GM12878 (cell line): ENCODE data around the gene PLCB2. TPM values are rescaled to one million over a fixed set of nuclear protein-coding genes. Genes with fewer than 3 reads are reported as not detected.

Experiments
- ATAC-seq: fragments of 200-7000 bp; cut with Tn5 transposase; 3 replicates; pipeline ENCODE4 v1.9.1; 2020; ENCODE audit warnings: mild to moderate bottlenecking, moderate library complexity
- BruUV-seq: library from RNA; stranded (reverse); fragments of 400-500 nt; replicated peaks from 2 replicates; lab custom pipeline; 2021; lab: Mats Ljungman, UMichigan
- CTCF ChIA-PET: fragments of 300-600 bp; sonication (Branson Sonifier 250); formaldehyde crosslinking; extraction: SDS; loops from one replicate; lab custom pipeline; 2021; ENCODE audit warnings: inconsistent platforms; lab: Yijun Ruan, JAX
- POLR2A ChIA-PET: fragments of 350-600 bp; formaldehyde crosslinking; extraction: SDS; loops from one replicate; lab custom pipeline; 2021; ENCODE audit warnings: inconsistent platforms; lab: Charles Lee
- RAD21 ChIA-PET: fragments of 300-600 bp; sonication (Branson Sonifier 250); formaldehyde crosslinking; loops from one replicate; lab custom pipeline; 2023; ENCODE audit warnings: antibody characterized with exemption; ENCODE audit not compliant: unreplicated experiment; lab: Charles Lee
- SMC1A ChIA-PET: fragments of 300-600 bp; sonication (Branson Sonifier 250); formaldehyde crosslinking; loops from one replicate; lab custom pipeline; 2023; ENCODE audit not compliant: unreplicated experiment, uncharacterized antibody; lab: Charles Lee
- DNase-seq: peaks from one replicate; pipeline ENCODE4 v3.0.0-alpha.2; 2011; ENCODE audit warnings: low read depth, low spot score
- FAIRE-seq: peaks from 3 replicates; lab custom pipeline; 2011; peaks lifted over from hg19 to GRCh38; lab: Jason Lieb, UNC
- H2AFZ ChIP-seq: 2 replicates; pipeline ENCODE4 v1.6.0; 2011; ENCODE audit warnings: low read depth, low read length, control low read depth; ENCODE audit not compliant: control insufficient read depth
- H3K27ac ChIP-seq: 2 replicates; pipeline ENCODE4 v1.5.1; 2011; ENCODE audit warnings: control low read depth; ENCODE audit not compliant: control insufficient read depth, insufficient read depth
- H3K27me3 ChIP-seq, 2 experiments: replicated peaks in 1 of 2; 2 replicates each; pipeline versions ENCODE4 v1.6.0 to v1.6.1; 2011; ENCODE audit warnings: low read length in 1 of 2; ENCODE audit not compliant: control insufficient read depth in 2 of 2, insufficient read depth in 2 of 2
- H3K36me3 ChIP-seq, 2 experiments: 2 replicates each; pipeline ENCODE4 v1.5.1; 2011; ENCODE audit warnings: low read length in 1 of 2; ENCODE audit not compliant: control insufficient read depth in 2 of 2, insufficient read depth in 2 of 2
- H3K4me1 ChIP-seq: 2 replicates; pipeline ENCODE4 v1.6.1; 2011; ENCODE audit warnings: mild to moderate bottlenecking, low read length, moderate library complexity, mixed read lengths; ENCODE audit not compliant: control insufficient read depth, insufficient read depth
- H3K4me2 ChIP-seq: 2 replicates; pipeline ENCODE4 v1.6.0; 2011; ENCODE audit warnings: control low read depth; ENCODE audit not compliant: control insufficient read depth, insufficient read depth
- H3K4me3 ChIP-seq: fragments of 200-600 bp; sonication (generic); 2 replicates; pipeline ENCODE4 v1.5.1; 2016
- H3K79me2 ChIP-seq: 2 replicates; pipeline ENCODE4 v1.6.0; 2011; ENCODE audit warnings: low read length; ENCODE audit not compliant: control insufficient read depth, insufficient read depth
- H3K9ac ChIP-seq: 2 replicates; pipeline ENCODE4 v1.8.0; 2011; ENCODE audit warnings: low read length, control low read depth, mixed read lengths; ENCODE audit not compliant: control insufficient read depth, insufficient read depth
- H3K9me3 ChIP-seq: replicated peaks from 3 replicates; pipeline ENCODE4 v1.5.1; 2011; ENCODE audit warnings: mild to moderate bottlenecking, low read length; ENCODE audit not compliant: control insufficient read depth, insufficient read depth
- H4K20me1 ChIP-seq: 2 replicates; pipeline ENCODE4 v1.6.0; 2011; ENCODE audit not compliant: control insufficient read depth, insufficient read depth
- EP300 ChIP-seq, 2 experiments: fragments of 150-350 bp in 1 of 2; IDR thresholded peaks; 2 replicates each; pipeline ENCODE4 v1.6.1; 2011 to 2012; ENCODE audit warnings: low read depth in 2 of 2, low read length in 2 of 2, borderline replicate concordance in 1 of 2, improper control_type of control experiment in 1 of 2, inconsistent platforms in 1 of 2; ENCODE audit not compliant: control insufficient read depth in 1 of 2
- EZH2 ChIP-seq: IDR thresholded peaks from 2 replicates; pipeline ENCODE4 v1.6.1; 2012; ENCODE audit warnings: low read depth, mild to moderate bottlenecking, control low read depth, inconsistent platforms, low read length, borderline replicate concordance; ENCODE audit not compliant: control insufficient read depth
- PAX5 ChIP-seq: IDR thresholded peaks from 2 replicates; pipeline ENCODE4 v1.6.1; 2011; ENCODE audit warnings: low read depth, low read length, borderline replicate concordance
- POLR2AphosphoS5 ChIP-seq: IDR thresholded peaks from 2 replicates; pipeline ENCODE4 v1.6.1; 2011; ENCODE audit warnings: mild to moderate bottlenecking, low read length, inconsistent platforms
- RAD51 ChIP-seq: fragments of 450-650 bp; IDR thresholded peaks from 2 replicates; pipeline ENCODE4 v1.6.1; 2016; ENCODE audit warnings: moderate library complexity, mild to moderate bottlenecking, inconsistent platforms
- SIN3A ChIP-seq: IDR thresholded peaks from 2 replicates; pipeline ENCODE4 v1.6.1; 2012; ENCODE audit warnings: low read depth, low read length, improper control_type of control experiment
- SMC3 ChIP-seq: IDR thresholded peaks from 2 replicates; pipeline ENCODE4 v1.6.1; 2011; ENCODE audit warnings: low read length, improper control_type of control experiment, borderline replicate concordance
- ZBTB40 ChIP-seq: fragments of 450-650 bp; IDR thresholded peaks from 2 replicates; pipeline ENCODE4 v1.6.1; 2016; ENCODE audit warnings: mild to moderate bottlenecking, moderate library complexity, borderline replicate concordance
- WGBS: methylation state at CpG from one replicate; pipeline ENCODE4 v1.1.6; 2016; ENCODE audit warnings: low lambda C conversion rate; ENCODE audit not compliant: insufficient replicate concordance, insufficient coverage; ENCODE audit errors: missing lambda C conversion rate; 5-methylcytosine and 5-hydroxymethylcytosine counted together
- in situ Hi-C: fragments of 300-500 bp; cut with MboI; formaldehyde crosslinking; loops from 9 replicates; pipeline ENCODE4 v1.14.3; 2018; ENCODE audit warnings: mixed read lengths
- intact Hi-C: fragments of 100-400 bp; cut with micrococcal nuclease; formaldehyde crosslinking; loops from one replicate; pipeline ENCODE4 v1.14.2; 2022; ENCODE audit not compliant: unreplicated experiment
- polyA plus RNA-seq, 11 experiments: library from polyadenylated mRNA; depleted of rRNA in 4 of 11; unstranded in 6 of 11; stranded (reverse) in 5 of 11; fragments of >200 nt; fragmentation: Nextera tagmentation in 4 of 11; fragmentation: Illumina TruSeq in 1 of 11; extraction: Ambion mirVana in 4 of 11; extraction: Trizol in 1 of 11; gene quantifications; 1 replicate in 1 of 11; 2 replicates in 10 of 11; pipeline versions ENCODE4 v1.2.1 to v1.2.3, GENCODE V29; 2011 to 2016; ENCODE audit warnings: inconsistent platforms in 2 of 11, missing spikeins in 2 of 11, low read depth in 1 of 11
- total RNA-seq, 4 experiments: library from RNA; depleted of rRNA in 3 of 4; stranded (reverse); fragments of >200 nt in 3 of 4; fragmentation: Illumina TruSeq in 1 of 4; extraction: Trizol in 1 of 4; gene quantifications; 2 replicates each; pipeline versions ENCODE4 v1.2.1 to v1.2.3, GENCODE V29; 2013 to 2021
- TF ChIP-seq, protein P1 (sequence below): fragments of 450-650 bp; conservative IDR thresholded peaks from 2 replicates; pipeline ENCODE4 v1.6.1; 2017; ENCODE audit warnings: mild to moderate bottlenecking, moderate library complexity

The PLCB2 gene
- total and polyA plus RNA-seq, 10 of the 15 experiments (the other 5 are each of a cell fraction or from before 2014, with no cell fraction given), result 1.2 to 39.4 (median 10.7) TPM

DNA sequence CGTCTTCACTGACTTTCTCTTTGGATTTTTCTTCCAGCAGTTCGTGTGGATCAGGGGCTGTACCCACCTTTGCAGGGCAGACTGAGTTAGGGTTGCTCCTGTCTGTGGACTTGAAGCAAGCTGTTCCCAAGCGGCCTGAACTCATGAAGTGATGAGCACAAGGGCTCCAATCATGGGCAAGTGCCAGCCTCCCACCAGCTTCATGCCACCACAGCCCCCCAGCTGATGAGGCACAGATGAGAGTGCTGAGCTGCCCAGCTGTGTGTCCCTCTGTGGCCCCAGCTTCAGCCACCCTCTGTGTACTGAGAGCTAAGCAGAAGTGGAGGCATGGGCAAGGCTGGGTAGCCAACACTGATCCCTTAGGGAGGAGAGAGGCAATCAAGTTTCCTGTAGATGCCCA lies 3.3 kb upstream of the PLCB2 start (continued):
- no peak for TF ChIP-seq SMC3
- TF ChIP-seq, protein P1, sequence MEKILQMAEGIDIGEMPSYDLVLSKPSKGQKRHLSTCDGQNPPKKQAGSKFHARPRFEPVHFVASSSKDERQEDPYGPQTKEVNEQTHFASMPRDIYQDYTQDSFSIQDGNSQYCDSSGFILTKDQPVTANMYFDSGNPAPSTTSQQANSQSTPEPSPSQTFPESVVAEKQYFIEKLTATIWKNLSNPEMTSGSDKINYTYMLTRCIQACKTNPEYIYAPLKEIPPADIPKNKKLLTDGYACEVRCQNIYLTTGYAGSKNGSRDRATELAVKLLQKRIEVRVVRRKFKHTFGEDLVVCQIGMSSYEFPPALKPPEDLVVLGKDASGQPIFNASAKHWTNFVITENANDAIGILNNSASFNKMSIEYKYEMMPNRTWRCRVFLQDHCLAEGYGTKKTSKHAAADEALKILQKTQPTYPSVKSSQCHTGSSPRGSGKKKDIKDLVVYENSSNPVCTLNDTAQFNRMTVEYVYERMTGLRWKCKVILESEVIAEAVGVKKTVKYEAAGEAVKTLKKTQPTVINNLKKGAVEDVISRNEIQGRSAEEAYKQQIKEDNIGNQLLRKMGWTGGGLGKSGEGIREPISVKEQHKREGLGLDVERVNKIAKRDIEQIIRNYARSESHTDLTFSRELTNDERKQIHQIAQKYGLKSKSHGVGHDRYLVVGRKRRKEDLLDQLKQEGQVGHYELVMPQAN, result no peak

- DNase-seq (peak; percentile 17), ATAC-seq (peak; percentile 58), FAIRE-seq (no peak)
- in situ Hi-C loops (loop anchor here (5.0 kb wide), 1 partner anchor 33 kb away; no protein-coding TSS in a partner anchor), intact Hi-C loops (loop anchor here (1.0 kb wide), 1 partner anchor 31 kb away; no protein-coding TSS in a partner anchor)
- ChIA-PET POLR2A (no interaction called here), CTCF (interaction anchor here (0.5 to 17.6 kb wide), 26 partner anchors 10 to 421 kb away, joined by 3 to 336 read pairs (median 4); partner anchors contain the start of genes ANKRD63, CCDC9B, INAFM2 and SRP14), RAD21 (interaction anchor here (1.3 to 6.8 kb wide), 4 partner anchors 27 to 265 kb away, joined by 4 to 87 read pairs (median 12); no protein-coding TSS in a partner anchor), SMC1A (interaction anchor here (0.5 to 10.0 kb wide), 9 partner anchors 10 to 1676 kb away, joined by 3 to 83 read pairs (median 3); no protein-coding TSS in a partner anchor)
- no peak overlapping the region for H3K9ac ChIP-seq
- H3K79me2 ChIP-seq, result no peaks in the 10 kb centered on the region
- H3K4me1 ChIP-seq, result peaks cover 12% of the 10 kb centered on the region
- no peak overlapping the region for H2AFZ ChIP-seq
- no peak overlapping the region for H3K4me3 ChIP-seq
- 22% methylated on average over 4 of the region's 4 CpGs for WGBS
- H3K36me3 ChIP-seq, result no peaks in the 10 kb centered on the region
- peaks cover 0 to 3% of the 10 kb centered on the region in 2 experiments; a peak in 2 of 4 replicates for H3K27me3 ChIP-seq
- H4K20me1 ChIP-seq, result no peaks in the 10 kb centered on the region
- BruUV-seq, result no TSS peak
- no peak overlapping the region for H3K27ac ChIP-seq
- no peaks in the 10 kb centered on the region for H3K9me3 ChIP-seq
- no peak overlapping the region for H3K4me2 ChIP-seq
- no peak for TF ChIP-seq ZBTB40
- no peak for TF ChIP-seq PAX5
- TF ChIP-seq RAD51, result no peak
- no peak for TF ChIP-seq EZH2
- TF ChIP-seq EP300 (IDR thresholded peaks at IDR 0.05; ENCODE audit: borderline replicate concordance in 1 of 2, control insufficient read depth in 1 of 2, low read depth in 2 of 2, low read length in 2 of 2), result no peak
- TF ChIP-seq SIN3A, result no peak
- no peak for TF ChIP-seq POLR2AphosphoS5
Observed at GRCh38 chr15:40310001-40310959, 2.5 kb upstream of the PLCB2 start.
